ENCODE measurements around the gene PER2. TPM values are rescaled to one million over a fixed set of nuclear protein-coding genes. Genes with fewer than 3 reads are reported as not detected.

The PER2 gene
- total and polyA plus RNA-seq, 2 donors: 7.5 to 8.8 TPM

DNA sequence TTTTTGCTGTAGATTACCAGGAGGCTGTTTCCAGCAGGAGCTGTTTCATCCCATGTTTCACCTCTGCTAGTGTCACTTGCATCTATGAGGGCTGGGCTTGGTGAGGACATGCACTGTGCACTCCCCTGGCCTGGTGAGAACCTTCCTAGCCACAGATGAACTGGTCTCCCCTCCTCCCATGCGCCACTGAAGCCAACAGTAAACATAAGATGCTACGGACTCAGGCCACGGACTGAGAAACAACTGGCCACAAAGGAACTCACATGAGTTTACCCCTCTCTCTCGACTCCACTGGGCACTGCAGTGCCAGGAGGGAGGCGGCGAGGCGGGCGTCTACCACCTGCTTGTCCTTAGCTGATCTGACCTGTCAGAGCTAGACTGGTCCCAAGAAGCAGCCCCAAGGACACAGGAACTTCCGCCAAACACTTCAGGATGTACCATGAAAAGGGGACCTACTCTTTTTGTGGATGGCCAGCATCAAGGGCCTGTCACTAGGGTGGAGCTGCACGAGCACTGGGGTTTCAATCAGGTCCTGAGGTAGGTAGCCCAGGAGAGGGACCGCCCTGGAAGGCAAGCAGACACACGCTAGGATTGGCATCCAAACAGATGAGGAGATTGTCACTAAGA is 25.8 kb downstream of the PER2 start:
- Histone ChIP-seq H3K36me3 (ENCODE audit: insufficient read depth) (no peaks in the 10 kb centered on the region), H3K27ac (ENCODE audit: low read depth) (no peak overlapping the region), H3K4me1 (ENCODE audit: insufficient read depth) (no peaks in the 10 kb centered on the region), H3K4me3 (ENCODE audit: low read depth, low read length) (no peak overlapping the region)
- DNase-seq (ENCODE audit: extremely low spot score): no peak
- 94% methylated on average over 12 of the region's 12 CpGs for WGBS

DNA sequence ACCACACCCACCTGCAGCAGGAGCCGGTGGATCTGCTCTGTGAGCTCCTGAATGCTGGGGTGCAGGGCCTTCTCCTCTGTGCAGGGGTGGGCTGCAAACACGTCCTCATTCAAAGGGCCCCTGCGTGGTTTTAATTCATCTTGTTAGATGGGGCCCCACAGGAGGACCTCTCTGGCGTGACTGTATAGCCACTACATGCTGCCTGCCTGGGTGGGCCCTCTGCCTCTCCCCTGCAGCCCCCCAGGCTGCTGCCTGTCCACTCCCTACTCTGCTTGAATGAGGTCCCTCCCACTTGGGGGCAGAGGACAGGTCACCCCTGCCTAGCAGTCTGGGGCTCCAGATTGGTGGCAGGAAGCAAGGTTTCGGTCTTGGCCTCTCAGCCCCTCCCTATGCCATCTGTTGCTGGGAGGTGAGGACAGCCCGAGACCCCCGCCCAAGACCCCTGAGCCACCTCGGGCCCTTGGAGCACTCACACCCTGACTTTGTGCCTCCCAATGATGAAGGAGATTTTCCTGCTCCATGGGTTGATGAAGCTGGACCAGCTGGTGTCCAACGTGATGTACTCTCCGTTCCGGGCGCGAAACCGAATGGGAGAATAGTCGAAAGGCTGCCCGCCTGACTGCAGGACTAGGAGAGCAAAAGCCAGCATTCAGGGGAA is 26.6 kb downstream of the PER2 start:
- DNase-seq (ENCODE audit: extremely low spot score): no peak
- H3K36me3 ChIP-seq (ENCODE audit: insufficient read depth): no peaks in the 10 kb centered on the region
- 94% methylated on average over 16 of the region's 16 CpGs for WGBS
- no peak overlapping the region for H3K27ac ChIP-seq (ENCODE audit: low read depth)
- H3K4me3 ChIP-seq (ENCODE audit: low read depth, low read length): no peak overlapping the region
- H3K4me1 ChIP-seq (ENCODE audit: insufficient read depth): no peaks in the 10 kb centered on the region

DNA sequence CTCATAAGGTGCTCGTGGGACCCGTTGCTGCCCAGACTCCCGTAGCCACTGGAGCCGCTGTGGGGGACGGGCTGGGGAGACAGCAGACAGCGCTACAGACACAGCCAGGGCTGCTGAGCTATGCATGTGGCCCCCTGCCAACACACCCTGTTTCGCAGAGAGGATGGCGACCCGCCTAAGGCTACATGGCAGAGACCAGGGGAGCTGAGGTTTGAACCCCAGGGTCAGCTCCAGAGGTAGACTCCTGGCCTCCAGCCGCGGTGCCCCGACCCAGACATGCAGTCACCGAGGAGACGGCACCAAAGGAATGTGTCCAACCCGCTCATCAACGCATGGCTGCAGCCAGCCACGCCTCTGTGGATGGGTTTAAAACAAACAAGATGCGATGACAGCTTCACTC is 27.5 kb downstream of the PER2 start:
- no peak for DNase-seq (ENCODE audit: extremely low spot score)
- no peak overlapping the region for H3K4me3 ChIP-seq (ENCODE audit: low read depth, low read length)
- no peaks in the 10 kb centered on the region for H3K36me3 ChIP-seq (ENCODE audit: insufficient read depth)
- no peaks in the 10 kb centered on the region for H3K4me1 ChIP-seq (ENCODE audit: insufficient read depth)
- no peak overlapping the region for H3K27ac ChIP-seq (ENCODE audit: low read depth)
- WGBS: 68% methylated on average over 18 of the region's 18 CpGs

DNA sequence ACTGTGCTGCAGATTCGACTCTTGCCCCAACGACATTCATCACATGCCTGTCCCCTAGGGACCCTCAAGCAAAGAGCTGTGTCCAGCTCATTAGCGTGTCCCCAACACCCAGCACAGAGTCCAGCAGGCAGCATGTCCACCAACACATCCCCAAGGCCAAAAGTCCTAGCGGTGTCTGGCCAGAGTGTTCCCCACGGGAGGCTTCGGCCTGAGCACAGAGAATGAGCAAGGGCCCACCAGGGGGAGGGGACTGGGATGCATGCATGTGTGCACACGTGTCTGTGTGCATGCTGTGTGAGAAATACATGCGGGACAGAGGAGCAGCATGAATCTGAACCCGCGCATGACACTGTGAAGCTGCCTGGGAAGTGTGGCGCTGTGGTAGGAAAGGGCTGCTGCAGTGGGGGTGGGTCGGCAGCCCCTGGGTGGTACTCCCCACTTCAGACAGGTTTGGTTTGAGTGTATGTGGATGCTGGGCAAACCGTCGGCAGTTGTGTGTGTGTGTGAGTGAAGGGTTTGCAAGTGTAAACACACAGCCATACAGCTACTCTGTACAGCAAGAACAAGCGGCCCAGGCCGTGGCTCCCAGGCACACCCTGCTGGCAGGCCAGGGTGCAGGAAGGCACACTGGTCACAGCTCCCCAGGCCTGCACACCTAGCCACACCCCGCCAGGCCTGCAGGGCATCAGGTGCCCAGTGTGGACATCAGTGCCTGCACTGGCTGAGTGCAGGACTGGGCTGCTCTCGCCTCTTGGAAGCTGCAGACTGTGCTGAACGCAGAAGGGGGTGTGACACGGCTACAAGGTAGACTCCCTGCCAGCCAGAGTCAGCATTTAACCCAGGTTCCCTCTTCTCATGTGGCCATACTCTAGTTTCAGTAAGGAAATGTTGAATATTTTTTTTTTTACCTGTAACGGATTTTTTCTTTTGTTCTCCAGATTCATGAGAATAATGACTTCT is 29.1 kb downstream of the PER2 start:
- H3K27ac ChIP-seq (ENCODE audit: low read depth): no peak overlapping the region
- peaks cover 3% of the 10 kb centered on the region for H3K36me3 ChIP-seq (ENCODE audit: insufficient read depth)
- H3K4me1 ChIP-seq (ENCODE audit: insufficient read depth): no peaks in the 10 kb centered on the region
- DNase-seq (ENCODE audit: extremely low spot score): no peak
- WGBS: 88% methylated on average over 21 of the region's 21 CpGs
- H3K4me3 ChIP-seq (ENCODE audit: low read depth, low read length): no peak overlapping the region

DNA sequence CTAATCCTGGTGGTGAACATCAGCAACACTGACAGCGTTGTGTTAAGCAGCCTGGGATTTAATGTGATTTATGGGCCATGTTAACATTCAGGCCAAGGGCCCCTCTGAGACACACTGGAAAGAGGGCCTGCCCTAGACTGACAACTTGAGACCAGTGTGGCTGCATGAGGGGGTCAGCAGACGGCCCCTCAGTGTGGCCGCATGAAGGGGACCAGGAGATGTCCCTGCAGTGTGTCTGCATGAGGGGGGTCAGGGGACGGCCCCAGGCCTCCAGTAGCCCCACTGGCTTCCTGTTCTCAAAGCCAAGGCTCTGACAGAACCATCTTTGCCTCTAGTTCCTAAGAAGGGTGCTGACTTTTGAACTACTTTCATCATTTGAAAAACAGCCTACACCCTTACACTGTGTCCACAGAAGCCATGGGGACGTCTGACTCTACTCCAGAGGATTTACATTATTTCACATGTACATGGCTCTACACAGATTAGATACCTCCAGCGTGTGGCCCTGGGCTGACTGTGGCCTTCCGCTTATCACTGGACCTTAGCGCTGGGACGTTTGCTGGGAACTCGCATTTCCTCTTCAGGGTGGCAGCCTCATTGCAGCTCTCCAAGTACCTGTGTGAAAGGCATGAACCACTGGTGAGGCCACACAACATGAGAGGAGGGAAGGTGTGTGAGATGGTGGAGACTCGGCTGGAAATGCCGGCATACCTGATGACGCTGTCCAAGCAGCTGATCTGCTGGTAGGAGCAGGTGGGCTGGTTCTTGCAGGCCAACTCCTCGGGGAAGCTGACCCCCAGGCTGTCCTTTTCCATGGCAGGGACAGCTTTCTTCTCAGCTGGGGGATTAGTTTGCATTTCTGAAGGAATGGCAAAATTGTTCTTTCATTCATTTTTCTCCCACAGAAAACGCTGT is 30.4 kb downstream of the PER2 start:
- no peak for DNase-seq (ENCODE audit: extremely low spot score)
- Histone ChIP-seq H3K36me3 (ENCODE audit: insufficient read depth) (peaks cover 3% of the 10 kb centered on the region), H3K4me3 (ENCODE audit: low read depth, low read length) (no peak overlapping the region), H3K4me1 (ENCODE audit: insufficient read depth) (no peaks in the 10 kb centered on the region), H3K27ac (ENCODE audit: low read depth) (no peak overlapping the region)
- 90% methylated on average over 15 of the region's 15 CpGs for WGBS

DNA sequence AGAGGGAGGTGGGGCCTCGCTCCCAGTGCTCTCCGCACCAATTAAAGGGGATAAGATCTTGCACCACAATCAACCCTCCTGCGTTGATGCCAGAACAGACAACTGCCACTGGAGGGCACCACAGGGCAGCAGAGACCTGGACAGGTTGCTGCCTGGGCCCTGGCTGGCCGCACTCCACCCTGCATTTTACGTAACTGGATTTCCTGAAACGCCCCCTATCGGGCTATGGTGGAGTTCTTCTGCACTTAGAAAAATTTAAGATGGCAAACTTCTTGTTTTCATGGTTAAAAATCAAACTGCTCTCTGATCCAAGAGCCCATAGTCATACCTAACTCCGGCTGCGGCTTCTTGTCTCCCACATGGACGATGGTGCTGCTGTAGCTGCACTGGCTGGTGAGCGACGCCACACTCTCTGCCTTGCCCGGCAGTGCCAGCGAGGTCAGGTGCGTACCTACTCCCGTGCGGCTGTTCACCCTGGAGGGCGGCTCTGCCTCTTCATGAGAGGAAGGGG is 31.8 kb downstream of the PER2 start:
- DNase-seq (ENCODE audit: extremely low spot score): peak; percentile 53
- Histone ChIP-seq H3K4me1 (ENCODE audit: insufficient read depth) (no peaks in the 10 kb centered on the region), H3K4me3 (ENCODE audit: low read depth, low read length) (no peak overlapping the region), H3K36me3 (ENCODE audit: insufficient read depth) (peaks cover 3% of the 10 kb centered on the region), H3K27ac (ENCODE audit: low read depth) (no peak overlapping the region)
- WGBS: 70% methylated on average over 18 of the region's 18 CpGs

DNA sequence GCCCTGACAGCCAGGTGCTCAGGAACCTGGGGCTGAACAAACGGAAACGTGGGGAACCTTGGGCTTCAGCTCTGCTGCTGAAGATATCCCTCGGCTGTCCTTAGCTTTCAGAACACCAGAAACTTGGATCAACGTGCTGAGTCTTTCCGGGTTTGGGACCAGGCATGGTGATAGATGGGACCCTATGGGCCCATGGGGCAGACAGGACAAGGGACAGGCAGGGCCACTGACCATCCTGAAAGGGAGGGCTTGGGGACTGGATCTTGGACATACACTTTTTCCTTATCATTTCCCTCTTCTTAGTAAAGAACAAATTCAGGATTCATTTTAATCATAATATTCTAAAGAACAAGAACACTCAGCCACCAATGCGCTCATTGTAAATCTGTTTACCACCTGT is 32.3 kb downstream of the PER2 start:
- H3K4me3 ChIP-seq (ENCODE audit: low read depth, low read length): no peak overlapping the region
- WGBS: 93% methylated on average over 6 of the region's 6 CpGs
- H3K36me3 ChIP-seq (ENCODE audit: insufficient read depth): peaks cover 3% of the 10 kb centered on the region
- H3K27ac ChIP-seq (ENCODE audit: low read depth): no peak overlapping the region
- no peaks in the 10 kb centered on the region for H3K4me1 ChIP-seq (ENCODE audit: insufficient read depth)
- DNase-seq (ENCODE audit: extremely low spot score): no peak

DNA sequence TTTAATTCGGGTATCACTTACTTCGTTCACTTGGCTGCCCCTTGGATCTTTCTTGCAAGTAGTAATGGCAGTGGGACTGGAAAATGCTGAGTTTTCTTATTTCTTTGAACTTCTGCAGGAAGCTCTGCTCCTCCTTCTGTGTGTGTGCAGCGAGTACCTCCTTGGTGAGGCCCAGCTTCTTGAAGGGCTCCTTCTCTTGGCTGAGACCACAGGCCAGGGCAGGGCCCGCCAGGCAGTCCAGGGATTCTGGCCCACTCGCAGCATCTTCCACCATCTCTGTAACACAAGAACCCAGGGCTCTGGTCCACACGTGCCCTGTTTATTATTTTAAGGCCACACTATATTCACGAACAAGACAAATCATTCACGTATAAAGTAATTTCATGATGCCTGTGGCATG is 32.8 kb downstream of the PER2 start:
- Histone ChIP-seq H3K27ac (ENCODE audit: low read depth) (no peak overlapping the region), H3K4me3 (ENCODE audit: low read depth, low read length) (no peak overlapping the region), H3K36me3 (ENCODE audit: insufficient read depth) (peaks cover 3% of the 10 kb centered on the region), H3K4me1 (ENCODE audit: insufficient read depth) (no peaks in the 10 kb centered on the region)
- no peak for DNase-seq (ENCODE audit: extremely low spot score)
- WGBS: 95% methylated on average over 8 of the region's 8 CpGs

DNA sequence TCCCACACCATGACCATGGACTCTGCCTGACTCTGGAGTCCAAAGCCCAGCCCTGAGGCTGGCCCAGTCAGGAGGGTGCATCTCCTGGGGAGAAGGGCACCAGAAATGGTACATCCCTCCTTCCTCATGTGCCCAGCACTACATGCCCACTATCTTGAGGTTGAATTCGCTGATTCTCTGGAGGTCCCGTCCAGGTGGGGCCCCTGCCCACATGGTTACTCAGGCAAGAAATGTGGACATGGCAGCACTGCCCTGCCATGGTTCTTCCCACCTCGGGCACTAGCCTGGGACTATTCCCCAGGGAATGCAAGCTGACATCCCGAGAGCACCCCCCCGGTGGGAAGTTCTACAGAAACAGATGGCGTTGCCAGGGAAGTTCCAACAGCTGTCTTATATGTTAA is 33.3 kb downstream of the PER2 start:
- DNase-seq (ENCODE audit: extremely low spot score): no peak
- Histone ChIP-seq H3K36me3 (ENCODE audit: insufficient read depth) (peaks cover 3% of the 10 kb centered on the region), H3K27ac (ENCODE audit: low read depth) (no peak overlapping the region), H3K4me3 (ENCODE audit: low read depth, low read length) (no peak overlapping the region), H3K4me1 (ENCODE audit: insufficient read depth) (no peaks in the 10 kb centered on the region)
- WGBS: 88% methylated on average over 6 of the region's 6 CpGs

DNA sequence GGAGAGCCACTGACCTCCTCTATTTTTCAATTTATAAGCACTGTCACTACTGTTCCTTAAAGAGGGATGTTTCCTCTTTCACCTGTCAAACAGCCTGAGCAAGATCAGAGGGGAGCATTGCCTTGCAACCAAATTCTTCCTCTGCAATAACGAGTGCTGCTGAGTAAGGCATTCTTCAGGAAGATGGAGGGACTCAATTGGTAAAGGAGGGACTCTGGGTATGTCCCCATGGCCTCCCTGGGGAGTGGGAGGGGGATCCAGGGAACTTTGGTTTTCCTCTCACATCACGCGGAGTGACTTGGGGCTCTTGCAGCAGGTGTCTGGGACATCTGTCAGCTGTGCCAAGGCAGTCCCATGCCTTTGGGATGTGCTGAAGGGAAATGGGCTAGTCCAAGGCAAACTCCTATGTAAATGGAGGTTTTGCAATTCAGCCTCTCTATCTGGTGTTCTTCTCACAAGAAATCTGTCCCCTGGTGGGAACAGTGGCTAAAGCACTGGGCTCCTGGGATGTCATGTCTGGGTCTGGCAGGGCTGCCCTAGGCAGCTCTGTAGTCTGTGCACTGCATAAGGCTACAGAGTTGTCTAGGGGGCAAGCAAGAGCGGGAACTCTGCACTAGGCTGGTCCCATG is 34.2 kb downstream of the PER2 start:
- H3K4me1 ChIP-seq (ENCODE audit: insufficient read depth): no peaks in the 10 kb centered on the region
- no peak for DNase-seq (ENCODE audit: extremely low spot score)
- WGBS: 78% methylated on average over 4 of the region's 4 CpGs
- peaks cover 3% of the 10 kb centered on the region for H3K36me3 ChIP-seq (ENCODE audit: insufficient read depth)
- no peak overlapping the region for H3K4me3 ChIP-seq (ENCODE audit: low read depth, low read length)
- no peak overlapping the region for H3K27ac ChIP-seq (ENCODE audit: low read depth)

DNA sequence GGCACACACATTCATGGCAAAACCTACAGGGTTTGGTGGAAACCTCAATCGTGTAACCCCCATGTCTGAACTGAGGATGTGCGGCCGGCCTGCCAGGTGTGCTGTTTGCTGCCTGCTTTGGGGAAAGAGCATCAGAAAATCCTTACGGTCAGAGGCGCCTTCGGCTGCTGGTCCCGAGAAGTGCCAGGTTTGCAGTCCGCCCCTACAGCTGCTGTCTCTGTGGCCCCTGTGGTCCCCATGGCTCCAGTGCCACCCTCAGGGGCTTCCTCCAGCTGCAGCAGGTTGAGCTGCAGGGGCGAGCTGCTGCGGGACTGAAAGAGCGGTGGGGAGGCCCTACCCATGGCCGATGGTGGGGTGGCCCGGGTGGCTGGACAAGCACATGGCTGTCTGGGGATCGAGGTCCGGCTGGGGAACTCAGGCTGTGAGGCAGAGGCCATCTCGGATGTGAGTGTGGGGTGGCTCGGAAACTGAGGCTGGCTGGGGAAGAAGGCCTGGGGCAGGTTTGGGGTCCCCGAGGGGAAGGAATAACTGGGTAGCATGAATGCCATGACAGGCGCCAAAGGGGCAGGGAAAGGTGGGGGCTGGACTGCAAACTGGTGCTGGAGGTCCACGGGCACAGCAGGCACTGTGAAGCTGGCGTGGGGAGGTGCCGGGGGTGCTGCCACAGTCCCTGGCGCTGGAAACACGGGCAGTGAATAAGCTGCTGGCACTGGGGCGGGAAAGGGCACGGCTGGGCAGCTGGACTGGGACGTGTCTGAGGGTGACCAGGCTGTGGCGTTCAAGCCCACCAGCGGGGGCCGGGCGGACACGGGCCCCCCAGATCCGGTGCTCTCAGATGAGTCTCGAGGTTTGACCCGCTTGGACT is 35.4 kb downstream of the PER2 start:
- no peaks in the 10 kb centered on the region for H3K4me1 ChIP-seq (ENCODE audit: insufficient read depth)
- WGBS: 93% methylated on average over 35 of the region's 35 CpGs
- no peak overlapping the region for H3K27ac ChIP-seq (ENCODE audit: low read depth)
- no peak for DNase-seq (ENCODE audit: extremely low spot score)
- H3K36me3 ChIP-seq (ENCODE audit: insufficient read depth): peaks cover 3% of the 10 kb centered on the region
- no peak overlapping the region for H3K4me3 ChIP-seq (ENCODE audit: low read depth, low read length)

DNA sequence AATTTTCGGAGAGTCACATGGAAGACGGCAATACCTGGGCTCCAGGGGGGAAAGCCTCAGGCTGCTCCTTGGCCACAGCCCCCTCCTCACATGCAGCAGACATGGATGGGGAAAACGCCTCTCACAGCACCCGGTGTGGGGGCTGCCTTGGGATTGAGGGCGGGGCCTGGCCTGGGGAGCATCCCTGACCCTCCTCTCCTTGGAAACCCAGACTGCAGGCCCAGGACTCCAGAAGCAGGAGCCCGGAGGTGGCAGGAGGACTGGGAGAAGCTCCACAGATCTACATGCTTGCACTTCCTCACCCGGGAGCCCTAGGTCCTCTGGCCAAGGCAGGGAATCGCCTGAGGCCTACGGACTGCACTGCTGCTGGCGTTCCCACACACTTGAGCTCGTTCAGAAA is 36.4 kb downstream of the PER2 start:
- Histone ChIP-seq H3K4me1 (ENCODE audit: insufficient read depth) (no peaks in the 10 kb centered on the region), H3K4me3 (ENCODE audit: low read depth, low read length) (no peak overlapping the region), H3K27ac (ENCODE audit: low read depth) (no peak overlapping the region), H3K36me3 (ENCODE audit: insufficient read depth) (peaks cover 3% of the 10 kb centered on the region)
- 90% methylated on average over 11 of the region's 11 CpGs for WGBS
- DNase-seq (ENCODE audit: extremely low spot score): no peak

Data from urinary bladder (tissue), 4 donors.